Upper lobe of right lung (tissue), 1 donor: ENCODE results near the gene RCOR2. TPM values are rescaled to one million over a fixed set of nuclear protein-coding genes. Genes with fewer than 3 reads are reported as not detected.
A peak's percentile ranks its signal among the peaks of the same experiment; 100 is the strongest.

ENCODE experiments used
- ATAC-seq: fragments of 200-7000 bp; cut with Tn5 transposase; one replicate; pipeline ENCODE4 v1.9.1; 2020; ENCODE audit warnings: mild to moderate bottlenecking, moderate library complexity
- DNase-seq: peaks from one replicate; pipeline ENCODE4 v3.0.0-alpha.2; 2020
- H3K27ac ChIP-seq: fragments of 200-600 bp; one replicate; pipeline ENCODE4 v1.8.0; 2022
- H3K27me3 ChIP-seq: fragments of 200-600 bp; one replicate; pipeline ENCODE4 v1.8.0; 2022; ENCODE audit warnings: mild to moderate bottlenecking
- H3K36me3 ChIP-seq: fragments of 200-600 bp; one replicate; pipeline ENCODE4 v1.8.0; 2022
- H3K4me1 ChIP-seq: fragments of 200-600 bp; one replicate; pipeline ENCODE4 v1.8.0; 2022
- H3K4me3 ChIP-seq: fragments of 200-600 bp; one replicate; pipeline ENCODE4 v1.8.0; 2022; ENCODE audit warnings: mild to moderate bottlenecking
- H3K9me3 ChIP-seq: fragments of 200-600 bp; one replicate; pipeline ENCODE4 v1.8.0; 2022
- intact Hi-C: fragments of 100-400 bp; cut with DNase I; formaldehyde crosslinking; loops from one replicate; pipeline ENCODE4 v1.11.0; 2022
- total RNA-seq: library from RNA; stranded (reverse); fragmentation: NEBNext Ultra II Directional; extraction: Animal tissue kit (Norgen Biotek cat#: 25700); gene quantifications from one replicate; pipeline ENCODE4 v1.2.1, GENCODE V29; 2021
- TF ChIP-seq, protein P1 (sequence below): fragments of 200-600 bp; IDR thresholded peaks from one replicate; pipeline ENCODE4 v1.8.0; 2022; ENCODE audit warnings: antibody characterized with exemption
- donor health status: DM: no; HTN: yes; CAD: no; lungs with severe emphysema.

RCOR2 gene
- total RNA-seq, 1 donor from 2014 or later = 0.69 TPM

DNA sequence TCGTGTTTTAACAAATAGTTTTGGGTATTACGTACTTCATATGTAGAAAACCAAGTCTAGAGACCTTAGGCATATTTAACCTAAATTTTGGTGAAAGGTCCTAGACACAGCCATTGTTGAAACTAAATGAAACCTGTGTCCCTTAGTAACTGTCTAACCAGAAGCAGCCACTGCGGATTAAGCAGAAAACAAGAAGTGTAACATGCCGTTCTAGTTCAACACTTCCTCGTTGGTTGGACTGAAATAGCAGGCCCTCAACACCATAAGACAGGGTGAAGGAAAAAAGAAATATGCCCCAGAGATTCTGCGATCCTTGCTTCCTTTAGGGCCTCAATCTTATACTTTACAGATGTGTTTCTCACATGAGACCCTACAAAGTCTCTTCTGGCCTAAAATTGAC, 23.8 kb upstream of the RCOR2 start:
- TF ChIP-seq, protein P1, sequence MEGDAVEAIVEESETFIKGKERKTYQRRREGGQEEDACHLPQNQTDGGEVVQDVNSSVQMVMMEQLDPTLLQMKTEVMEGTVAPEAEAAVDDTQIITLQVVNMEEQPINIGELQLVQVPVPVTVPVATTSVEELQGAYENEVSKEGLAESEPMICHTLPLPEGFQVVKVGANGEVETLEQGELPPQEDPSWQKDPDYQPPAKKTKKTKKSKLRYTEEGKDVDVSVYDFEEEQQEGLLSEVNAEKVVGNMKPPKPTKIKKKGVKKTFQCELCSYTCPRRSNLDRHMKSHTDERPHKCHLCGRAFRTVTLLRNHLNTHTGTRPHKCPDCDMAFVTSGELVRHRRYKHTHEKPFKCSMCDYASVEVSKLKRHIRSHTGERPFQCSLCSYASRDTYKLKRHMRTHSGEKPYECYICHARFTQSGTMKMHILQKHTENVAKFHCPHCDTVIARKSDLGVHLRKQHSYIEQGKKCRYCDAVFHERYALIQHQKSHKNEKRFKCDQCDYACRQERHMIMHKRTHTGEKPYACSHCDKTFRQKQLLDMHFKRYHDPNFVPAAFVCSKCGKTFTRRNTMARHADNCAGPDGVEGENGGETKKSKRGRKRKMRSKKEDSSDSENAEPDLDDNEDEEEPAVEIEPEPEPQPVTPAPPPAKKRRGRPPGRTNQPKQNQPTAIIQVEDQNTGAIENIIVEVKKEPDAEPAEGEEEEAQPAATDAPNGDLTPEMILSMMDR = no peak
- Histone ChIP-seq H3K9me3 (no peaks in the 10 kb centered on the region), H3K27ac (no peak overlapping the region), H3K4me1 (peaks cover 7% of the 10 kb centered on the region), H3K4me3 (no peak overlapping the region), H3K27me3 (no peaks in the 10 kb centered on the region), H3K36me3 (no peaks in the 10 kb centered on the region)
- ATAC-seq = no peak
- intact Hi-C loops = no loop called here
- DNase-seq = no peak

DNA sequence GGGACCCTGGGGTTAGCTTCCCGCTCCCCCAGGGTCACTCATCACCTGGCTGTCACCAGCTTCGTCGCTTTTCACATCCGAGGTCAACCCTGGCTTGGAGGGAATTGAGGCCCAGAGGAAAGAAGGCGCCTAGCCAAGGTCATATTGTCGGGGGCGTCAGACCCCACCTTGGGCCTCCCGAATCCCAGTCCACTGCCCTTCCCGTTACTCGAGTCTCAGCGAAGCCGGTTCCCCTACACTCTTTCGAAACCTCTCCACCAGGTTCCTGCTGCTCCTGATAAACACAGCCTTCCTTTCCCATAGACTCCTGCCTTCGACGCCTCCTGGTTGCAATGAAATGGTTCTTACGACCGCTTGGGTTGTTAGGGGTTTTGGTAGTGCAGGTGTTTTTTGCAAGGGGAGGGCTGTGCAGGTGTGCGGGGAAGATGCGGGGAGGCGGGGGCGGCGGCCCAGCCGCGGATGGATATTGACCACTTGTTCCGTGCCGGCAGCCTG, 22.5 kb upstream of the RCOR2 start:
- peak overlapping the region; percentile 66 for H3K4me3 ChIP-seq
- H3K9me3 ChIP-seq = no peaks in the 10 kb centered on the region
- no peaks in the 10 kb centered on the region for H3K36me3 ChIP-seq
- H3K27me3 ChIP-seq = no peaks in the 10 kb centered on the region
- ATAC-seq (no peak), DNase-seq (no peak)
- TF ChIP-seq, protein P1 = no peak
- H3K4me1 ChIP-seq = peaks cover 7% of the 10 kb centered on the region
- intact Hi-C loops = no loop called here
- peak overlapping the region; percentile 47 for H3K27ac ChIP-seq

DNA sequence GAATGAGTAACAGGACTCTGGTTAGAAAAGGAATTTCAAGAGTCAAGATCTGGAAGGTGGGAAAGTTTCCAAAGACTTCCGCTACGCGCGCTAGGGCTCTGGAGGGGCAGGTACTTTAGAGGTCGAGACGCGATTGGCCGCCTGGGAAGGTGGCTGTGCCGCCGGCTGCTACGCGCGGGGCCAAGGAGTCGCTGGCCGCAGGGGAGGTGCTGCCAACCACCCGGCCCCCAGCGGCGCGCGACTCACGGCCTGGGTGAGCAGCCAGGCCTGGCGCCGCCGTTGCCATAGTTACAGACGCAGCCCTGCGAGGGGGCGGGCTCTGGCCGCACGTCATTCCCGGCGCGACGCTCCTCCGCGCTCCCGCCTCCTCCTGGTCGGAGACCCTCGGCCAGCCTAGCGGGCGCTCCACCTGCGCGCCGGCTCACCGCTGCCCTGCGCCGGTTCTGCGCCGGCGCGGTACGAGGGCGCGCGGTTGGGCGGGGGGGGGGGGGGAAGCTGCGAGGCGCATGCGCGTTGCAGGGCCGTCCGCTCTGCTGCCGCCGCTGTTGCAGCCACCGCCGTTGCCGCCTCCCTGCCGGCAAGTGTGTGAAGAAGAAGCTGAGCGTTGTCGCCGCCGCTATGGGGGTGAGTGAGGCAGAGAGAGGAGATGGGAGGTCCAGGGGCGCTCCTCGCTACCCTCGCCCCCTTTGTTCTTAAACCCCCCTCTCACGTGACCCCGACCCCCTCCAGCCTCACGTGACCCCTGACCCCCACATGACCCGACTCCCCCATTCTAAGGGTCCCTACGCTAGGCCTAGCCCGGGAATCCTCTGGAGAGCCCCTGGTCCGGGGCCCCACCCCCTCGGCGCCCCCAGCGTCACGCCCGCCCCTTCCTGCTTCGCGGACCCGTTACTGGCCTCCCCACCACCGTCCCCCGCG, 21.8 kb upstream of the RCOR2 start, which contains the start of gene NAA40:
TSS of gene NAA40 (plus strand) at position 524 of the 918 bp plus-strand sequence. CDS start at position 619, 95 bp downstream.
- DNase-seq = peak; percentile 97
- H3K4me1 ChIP-seq = peaks cover 7% of the 10 kb centered on the region
- peak; percentile 97 for ATAC-seq
- intact Hi-C loops = no loop called here
- no peaks in the 10 kb centered on the region for H3K27me3 ChIP-seq
- TF ChIP-seq, protein P1 = no peak
- H3K4me3 ChIP-seq = peak within 1 kb of the TSS; percentile 66
- peak within 1 kb of the TSS; percentile 47 for H3K27ac ChIP-seq
- H3K9me3 ChIP-seq = no peaks in the 10 kb centered on the region
- H3K36me3 ChIP-seq = no peaks in the 10 kb centered on the region

DNA sequence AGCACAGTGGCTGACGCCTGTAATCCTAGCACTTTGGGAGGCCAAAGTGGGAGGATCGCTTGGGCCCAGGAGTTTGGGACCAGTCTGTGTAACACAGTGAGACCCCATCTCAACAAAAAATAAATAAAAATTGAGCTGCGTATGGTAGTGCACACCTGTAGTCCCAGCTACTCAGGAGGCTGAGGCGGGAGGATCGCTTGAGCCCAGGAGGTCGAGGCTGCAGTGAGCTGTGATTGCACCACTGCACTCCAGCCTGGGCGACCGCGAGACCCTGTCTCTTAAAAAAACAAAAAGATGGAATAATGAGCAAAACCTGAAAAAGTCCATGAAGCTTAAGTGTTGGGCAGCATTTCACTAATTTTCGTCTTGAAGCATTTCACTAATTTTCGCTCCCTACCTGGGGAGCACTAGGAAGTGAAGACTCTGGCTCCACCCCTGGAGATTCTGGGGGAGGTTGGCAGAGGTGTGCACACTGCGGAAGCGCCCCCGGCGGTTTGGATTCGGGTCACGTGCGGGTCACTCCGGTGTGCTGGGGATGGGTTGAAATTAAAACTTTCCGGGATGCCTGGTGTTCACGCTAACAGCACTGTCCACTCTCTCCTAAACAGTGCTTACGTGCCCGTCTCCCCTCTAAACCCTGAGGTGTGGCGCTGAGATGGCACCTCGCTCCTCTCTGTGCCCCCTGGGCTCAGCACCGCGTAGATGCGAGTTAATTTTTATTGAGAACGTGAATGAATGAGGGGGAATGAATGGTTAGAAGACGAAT, 20.9 kb upstream of the RCOR2 start:
- H3K9me3 ChIP-seq = no peaks in the 10 kb centered on the region
- intact Hi-C loops = no loop called here
- DNase-seq (no peak), ATAC-seq (no peak)
- H3K36me3 ChIP-seq = no peaks in the 10 kb centered on the region
- no peaks in the 10 kb centered on the region for H3K27me3 ChIP-seq
- H3K4me1 ChIP-seq = peaks cover 7% of the 10 kb centered on the region
- H3K27ac ChIP-seq = no peak overlapping the region
- peak overlapping the region; percentile 66 for H3K4me3 ChIP-seq
- TF ChIP-seq, protein P1 = no peak

DNA sequence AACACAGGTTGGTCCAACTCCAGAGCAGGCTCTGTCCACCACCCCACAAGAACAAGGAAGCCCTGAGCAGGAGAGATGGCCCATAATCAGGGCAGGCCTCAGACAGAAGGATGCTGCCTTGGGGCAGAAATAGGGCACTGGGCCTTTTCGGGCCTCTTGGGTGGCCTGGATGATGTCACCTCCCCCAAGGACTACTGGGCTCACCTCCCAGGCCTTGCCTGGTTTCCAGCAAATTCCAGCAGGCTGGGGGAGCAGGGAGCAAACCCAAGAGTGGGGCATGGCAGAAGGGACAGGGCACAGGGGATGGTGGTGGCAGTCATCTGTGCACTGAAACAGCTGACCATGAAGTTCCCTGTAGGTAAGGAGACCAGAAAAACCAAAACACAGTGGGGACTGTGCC, 16.5 kb upstream of the RCOR2 start:
- TF ChIP-seq, protein P1 = no peak
- H3K4me1 ChIP-seq = peaks cover 4% of the 10 kb centered on the region
- intact Hi-C loops = no loop called here
- no peak overlapping the region for H3K4me3 ChIP-seq
- ATAC-seq = no peak
- H3K27me3 ChIP-seq = no peaks in the 10 kb centered on the region
- DNase-seq = no peak
- no peaks in the 10 kb centered on the region for H3K36me3 ChIP-seq
- no peak overlapping the region for H3K27ac ChIP-seq
- no peaks in the 10 kb centered on the region for H3K9me3 ChIP-seq
